ENCODE data around the gene IL1RAPL1.

DNA sequence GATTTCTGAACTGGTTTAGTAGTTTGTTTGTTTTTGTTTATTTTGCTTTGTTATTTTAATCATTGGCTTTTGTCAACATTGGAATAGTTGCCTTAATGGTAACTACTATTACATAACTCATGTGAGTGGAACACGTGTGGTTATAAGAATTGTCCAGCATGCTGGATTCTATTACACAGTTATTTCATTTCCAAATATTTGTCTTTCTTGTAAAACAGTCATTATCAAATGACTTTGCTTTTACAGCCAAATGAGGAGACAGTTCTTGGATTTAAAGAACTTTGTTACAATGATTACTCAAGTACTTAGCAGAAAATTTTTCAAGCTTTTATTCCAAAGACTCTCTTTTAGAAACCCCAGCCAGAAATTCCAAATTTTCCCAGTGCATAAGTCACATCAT is 1112.0 kb downstream of the IL1RAPL1 start:
- TF ChIP-seq, protein P1, sequence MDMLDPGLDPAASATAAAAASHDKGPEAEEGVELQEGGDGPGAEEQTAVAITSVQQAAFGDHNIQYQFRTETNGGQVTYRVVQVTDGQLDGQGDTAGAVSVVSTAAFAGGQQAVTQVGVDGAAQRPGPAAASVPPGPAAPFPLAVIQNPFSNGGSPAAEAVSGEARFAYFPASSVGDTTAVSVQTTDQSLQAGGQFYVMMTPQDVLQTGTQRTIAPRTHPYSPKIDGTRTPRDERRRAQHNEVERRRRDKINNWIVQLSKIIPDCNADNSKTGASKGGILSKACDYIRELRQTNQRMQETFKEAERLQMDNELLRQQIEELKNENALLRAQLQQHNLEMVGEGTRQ (IDR thresholded peaks at IDR 0.05) = no peak
- TF ChIP-seq, protein P2, sequence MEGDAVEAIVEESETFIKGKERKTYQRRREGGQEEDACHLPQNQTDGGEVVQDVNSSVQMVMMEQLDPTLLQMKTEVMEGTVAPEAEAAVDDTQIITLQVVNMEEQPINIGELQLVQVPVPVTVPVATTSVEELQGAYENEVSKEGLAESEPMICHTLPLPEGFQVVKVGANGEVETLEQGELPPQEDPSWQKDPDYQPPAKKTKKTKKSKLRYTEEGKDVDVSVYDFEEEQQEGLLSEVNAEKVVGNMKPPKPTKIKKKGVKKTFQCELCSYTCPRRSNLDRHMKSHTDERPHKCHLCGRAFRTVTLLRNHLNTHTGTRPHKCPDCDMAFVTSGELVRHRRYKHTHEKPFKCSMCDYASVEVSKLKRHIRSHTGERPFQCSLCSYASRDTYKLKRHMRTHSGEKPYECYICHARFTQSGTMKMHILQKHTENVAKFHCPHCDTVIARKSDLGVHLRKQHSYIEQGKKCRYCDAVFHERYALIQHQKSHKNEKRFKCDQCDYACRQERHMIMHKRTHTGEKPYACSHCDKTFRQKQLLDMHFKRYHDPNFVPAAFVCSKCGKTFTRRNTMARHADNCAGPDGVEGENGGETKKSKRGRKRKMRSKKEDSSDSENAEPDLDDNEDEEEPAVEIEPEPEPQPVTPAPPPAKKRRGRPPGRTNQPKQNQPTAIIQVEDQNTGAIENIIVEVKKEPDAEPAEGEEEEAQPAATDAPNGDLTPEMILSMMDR (IDR thresholded peaks at IDR 0.05) = no peak
- TF ChIP-seq JUN (IDR thresholded peaks at IDR 0.05) (no peak), SMC3 (IDR thresholded peaks at IDR 0.05) (no peak), HDAC2 (IDR thresholded peaks at IDR 0.05) (no peak), GATA3 (IDR thresholded peaks at IDR 0.05; ENCODE audit: borderline replicate concordance) (no peak), FOSB (CRISPR knock-in tag; IDR thresholded peaks at IDR 0.05) (no peak)
